ENCODE results near the gene CYP24A1.

Gene CYP24A1

DNA sequence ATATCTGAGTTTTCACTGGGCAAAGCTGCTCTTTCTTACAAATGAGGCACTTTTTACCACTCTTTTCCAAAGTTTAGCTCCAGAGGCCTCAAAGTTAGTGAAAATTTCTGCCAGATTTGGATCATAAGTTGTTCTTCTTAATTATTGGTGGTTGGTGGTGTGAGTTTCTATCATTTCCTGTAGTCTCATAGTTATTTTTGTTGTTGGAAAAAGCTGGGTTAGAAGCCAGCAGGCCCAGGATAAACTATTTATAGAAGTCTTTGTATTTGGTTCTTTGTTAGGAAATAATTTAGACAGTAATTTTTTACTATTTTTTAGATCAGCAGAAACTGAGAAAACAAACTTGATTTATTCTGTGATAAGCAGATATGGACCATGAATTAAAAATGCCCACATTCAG, 44.7 kb upstream of the CYP24A1 start:
- TF ChIP-seq, protein P1, sequence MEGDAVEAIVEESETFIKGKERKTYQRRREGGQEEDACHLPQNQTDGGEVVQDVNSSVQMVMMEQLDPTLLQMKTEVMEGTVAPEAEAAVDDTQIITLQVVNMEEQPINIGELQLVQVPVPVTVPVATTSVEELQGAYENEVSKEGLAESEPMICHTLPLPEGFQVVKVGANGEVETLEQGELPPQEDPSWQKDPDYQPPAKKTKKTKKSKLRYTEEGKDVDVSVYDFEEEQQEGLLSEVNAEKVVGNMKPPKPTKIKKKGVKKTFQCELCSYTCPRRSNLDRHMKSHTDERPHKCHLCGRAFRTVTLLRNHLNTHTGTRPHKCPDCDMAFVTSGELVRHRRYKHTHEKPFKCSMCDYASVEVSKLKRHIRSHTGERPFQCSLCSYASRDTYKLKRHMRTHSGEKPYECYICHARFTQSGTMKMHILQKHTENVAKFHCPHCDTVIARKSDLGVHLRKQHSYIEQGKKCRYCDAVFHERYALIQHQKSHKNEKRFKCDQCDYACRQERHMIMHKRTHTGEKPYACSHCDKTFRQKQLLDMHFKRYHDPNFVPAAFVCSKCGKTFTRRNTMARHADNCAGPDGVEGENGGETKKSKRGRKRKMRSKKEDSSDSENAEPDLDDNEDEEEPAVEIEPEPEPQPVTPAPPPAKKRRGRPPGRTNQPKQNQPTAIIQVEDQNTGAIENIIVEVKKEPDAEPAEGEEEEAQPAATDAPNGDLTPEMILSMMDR (IDR thresholded peaks at IDR 0.05; ENCODE audit: borderline replicate concordance, control extremely low read depth, extremely low read depth, insufficient read depth, missing control alignments) = no peak
- in situ Hi-C loops (cut with MboI; ENCODE audit: low sequenced_read_pairs, unreplicated experiment) = no loop called here
- no peak for DNase-seq (ENCODE audit: low spot score)

DNA sequence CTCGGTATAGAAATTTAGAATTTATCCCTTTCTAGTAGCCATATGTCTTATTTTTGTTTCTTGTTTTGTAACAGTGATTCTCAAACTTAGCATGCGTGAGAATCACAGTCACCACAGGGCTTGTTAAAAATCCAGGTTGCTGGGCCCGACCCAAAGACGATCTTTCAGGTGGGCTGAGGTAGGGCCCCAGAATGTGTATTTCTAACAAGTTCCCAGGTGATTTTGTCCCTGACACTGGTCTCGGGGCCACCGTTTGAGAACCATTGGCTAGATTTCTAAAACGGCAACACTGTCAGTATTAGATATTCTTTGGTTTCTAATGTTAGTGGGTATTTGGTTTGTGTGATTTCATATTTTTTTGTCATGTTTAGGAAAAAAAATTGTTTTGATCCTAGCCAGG, 44.0 kb upstream of the CYP24A1 start:
- TF ChIP-seq, protein P1 (IDR thresholded peaks at IDR 0.05; ENCODE audit: borderline replicate concordance, control extremely low read depth, extremely low read depth, insufficient read depth, missing control alignments) = no peak
- in situ Hi-C loops (cut with MboI; ENCODE audit: low sequenced_read_pairs, unreplicated experiment) = no loop called here
- DNase-seq (ENCODE audit: low spot score) = no peak

DNA sequence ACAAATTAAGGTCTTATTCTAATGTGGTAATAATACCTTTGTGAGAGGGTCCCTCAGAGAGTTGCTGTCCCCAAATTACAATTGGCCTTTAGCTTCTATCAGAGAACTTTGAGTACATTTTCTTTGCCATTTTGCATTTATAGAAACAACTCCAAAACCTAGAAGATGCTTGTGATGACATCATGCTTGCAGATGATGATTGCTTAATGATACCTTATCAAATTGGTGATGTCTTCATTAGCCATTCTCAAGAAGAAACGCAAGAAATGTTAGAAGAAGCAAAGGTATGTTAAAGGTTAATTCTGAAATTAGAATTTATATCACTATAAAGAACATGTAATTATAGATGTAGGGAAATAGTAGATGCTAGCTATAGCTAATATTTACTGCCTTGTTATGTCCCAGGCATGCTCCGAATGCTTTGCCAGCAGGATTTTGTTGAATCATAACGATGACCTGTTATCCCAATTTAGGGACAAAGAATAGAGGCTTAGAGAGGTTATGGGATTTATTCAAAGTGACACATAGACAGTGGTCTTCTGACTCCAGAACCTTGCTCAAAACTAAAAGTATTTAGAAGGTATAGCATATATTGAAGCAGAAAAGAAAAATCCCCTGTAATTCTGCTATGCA, 41.5 kb upstream of the CYP24A1 start:
- TF ChIP-seq, protein P1 (IDR thresholded peaks at IDR 0.05; ENCODE audit: borderline replicate concordance, control extremely low read depth, extremely low read depth, insufficient read depth, missing control alignments) = no peak
- in situ Hi-C loops (cut with MboI; ENCODE audit: low sequenced_read_pairs, unreplicated experiment) = no loop called here
- no peak for DNase-seq (ENCODE audit: low spot score)

DNA sequence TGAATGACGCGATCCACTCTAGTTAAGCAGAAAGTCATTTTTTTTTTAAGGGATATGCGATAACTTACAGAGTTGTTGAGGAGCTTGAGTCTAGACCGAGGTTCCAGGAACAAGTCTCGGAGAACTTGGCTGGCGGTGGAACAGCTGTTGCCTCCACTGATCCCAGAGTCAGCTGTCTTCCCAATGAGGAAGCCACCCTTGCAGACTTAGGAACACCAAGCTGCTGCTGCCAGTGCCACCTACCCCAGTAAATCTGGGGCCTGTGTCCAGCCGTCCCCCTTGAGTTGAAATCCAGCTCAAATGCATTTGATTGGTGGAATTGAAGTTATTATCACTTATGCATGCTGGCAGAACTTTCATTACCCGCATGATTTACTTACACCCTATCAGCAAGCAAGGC, 40.8 kb upstream of the CYP24A1 start:
- TF ChIP-seq, protein P1 (IDR thresholded peaks at IDR 0.05; ENCODE audit: borderline replicate concordance, control extremely low read depth, extremely low read depth, insufficient read depth, missing control alignments) = no peak
- in situ Hi-C loops (cut with MboI; ENCODE audit: low sequenced_read_pairs, unreplicated experiment) = no loop called here
- DNase-seq (ENCODE audit: low spot score) = no peak

DNA sequence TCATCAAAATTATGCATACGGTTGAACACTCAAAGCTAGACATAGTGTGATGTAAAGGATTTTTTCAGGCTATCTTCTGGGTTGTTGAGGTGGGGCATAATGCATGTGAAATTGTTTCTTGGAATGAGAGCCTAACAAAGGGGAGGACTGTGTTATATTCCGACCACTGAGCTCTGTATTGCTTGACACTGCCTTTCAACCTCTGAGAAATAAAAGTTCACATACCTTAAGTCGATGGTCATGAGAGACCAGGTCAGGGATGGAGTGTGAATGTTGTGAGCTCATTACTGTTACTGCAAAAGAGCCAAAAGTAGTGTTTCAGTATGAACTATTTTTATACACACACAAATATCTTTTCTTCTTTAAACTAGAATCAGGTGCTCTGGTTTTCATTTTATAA, 39.1 kb upstream of the CYP24A1 start:
- in situ Hi-C loops (cut with MboI; ENCODE audit: low sequenced_read_pairs, unreplicated experiment) = no loop called here
- TF ChIP-seq, protein P1 (IDR thresholded peaks at IDR 0.05; ENCODE audit: borderline replicate concordance, control extremely low read depth, extremely low read depth, insufficient read depth, missing control alignments) = no peak
- no peak for DNase-seq (ENCODE audit: low spot score)

DNA sequence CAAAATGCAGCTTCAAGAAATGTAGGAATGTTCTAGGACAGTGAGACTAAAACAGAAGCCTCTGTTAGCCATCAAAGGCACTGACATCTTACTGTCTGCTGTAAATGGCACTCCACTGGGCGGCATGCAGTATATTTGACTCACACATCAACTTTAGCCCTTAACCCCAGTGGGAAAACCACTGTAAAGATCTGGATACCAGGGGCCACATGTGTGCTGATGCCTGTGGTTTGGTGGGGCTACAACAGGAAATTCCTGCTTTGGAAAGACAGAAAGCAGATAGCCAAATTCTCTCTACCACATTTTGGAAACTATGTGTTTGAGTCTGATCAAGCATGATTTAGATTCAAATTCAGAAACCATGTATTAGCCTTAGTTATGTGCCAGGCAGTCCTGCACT, 38.4 kb upstream of the CYP24A1 start:
- no peak for DNase-seq (ENCODE audit: low spot score)
- in situ Hi-C loops (cut with MboI; ENCODE audit: low sequenced_read_pairs, unreplicated experiment) = no loop called here
- TF ChIP-seq, protein P1 (IDR thresholded peaks at IDR 0.05; ENCODE audit: borderline replicate concordance, control extremely low read depth, extremely low read depth, insufficient read depth, missing control alignments) = no peak

Data from GM13976 (cell line).